Measurements from ENCODE around the gene ELN. TPM values are rescaled to one million over a fixed set of nuclear protein-coding genes. Genes with fewer than 3 reads are reported as not detected.

ELN gene
- total and polyA plus RNA-seq, 2 of the 8 experiments (the other 6 are each of a cell fraction or from before 2014, with no cell fraction given) = 5.1 to 5.6 TPM

DNA sequence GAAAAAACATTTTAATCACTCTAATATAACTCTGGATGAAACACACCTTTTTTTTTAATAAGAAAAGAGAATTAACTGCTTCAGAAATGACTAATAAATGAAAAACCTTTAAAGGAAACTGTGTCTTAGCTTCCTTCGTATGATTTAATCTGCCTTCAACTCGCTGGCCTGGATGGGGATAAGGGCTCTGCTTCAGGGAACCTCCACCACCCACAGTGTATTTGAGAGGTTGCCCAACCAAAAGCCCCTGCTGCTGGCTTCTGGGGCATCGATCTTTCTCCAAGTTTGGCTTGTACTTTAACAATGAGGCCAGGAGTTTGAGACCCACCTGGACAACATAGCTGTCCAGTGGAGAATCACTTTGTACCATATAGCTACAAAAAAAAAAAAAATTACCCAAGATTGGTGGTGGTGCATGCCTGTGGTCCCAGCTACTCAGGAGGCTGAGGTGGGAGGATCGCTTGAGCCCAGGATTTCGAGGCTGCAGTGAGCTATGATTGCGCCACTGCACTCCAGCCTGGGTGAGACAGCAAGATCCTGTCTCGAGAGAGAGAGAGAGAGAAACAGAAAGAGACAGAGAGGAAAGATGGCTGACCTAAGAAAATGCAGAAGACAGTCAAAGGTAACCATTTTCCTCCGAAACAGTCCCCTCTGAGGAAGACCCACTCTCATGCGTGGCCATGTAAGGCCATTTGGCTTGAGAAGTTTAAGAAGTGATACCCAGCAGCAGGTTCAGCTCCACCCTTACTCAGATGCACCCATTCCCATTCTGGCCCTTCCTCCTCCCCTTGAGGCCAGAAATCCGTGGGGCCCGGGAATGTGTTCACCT is 42.0 kb downstream of the ELN start:
- no peak overlapping the region for H3K27ac ChIP-seq (ENCODE audit: low read depth, low read length)
- no peaks in the 10 kb centered on the region for H3K9me3 ChIP-seq (ENCODE audit: insufficient read depth in 2 of 2, low read depth in 1 of 2, low read length in 1 of 2)
- no peak overlapping the region for H2BK15ac ChIP-seq (ENCODE audit: low read length)
- H4K8ac ChIP-seq (ENCODE audit: extremely low read depth, insufficient read depth, low read length) = no peak overlapping the region
- H3K79me1 ChIP-seq (ENCODE audit: low read depth, low read length) = no peaks in the 10 kb centered on the region
- no peak overlapping the region for H2BK12ac ChIP-seq (ENCODE audit: low read depth, low read length)
- H2BK20ac ChIP-seq (ENCODE audit: low read length) = no peak overlapping the region
- no peak overlapping the region for H3K56ac ChIP-seq (replicated peaks; ENCODE audit: insufficient read length, low read depth, low read length)
- H3K4me3 ChIP-seq (ENCODE audit: extremely low read depth in 1 of 4, insufficient read depth in 2 of 4, low read depth in 3 of 4, low read length in 4 of 4) = no peak overlapping the region
- no peaks in the 10 kb centered on the region for H4K20me1 ChIP-seq (replicated peaks in 1 of 2; ENCODE audit: control insufficient read depth in 1 of 2, insufficient read depth in 2 of 2, low read length in 2 of 2)
- H3K23me2 ChIP-seq (ENCODE audit: low read depth, low read length) = peaks cover 2% of the 10 kb centered on the region; the same call in 1 of the 2 replicates
- no peak overlapping the region for H3K23ac ChIP-seq (ENCODE audit: insufficient read length)
- no peak for TF ChIP-seq RAD21 (IDR thresholded peaks at IDR 0.05 in 1 of 2, conservative IDR thresholded peaks at IDR 0.05 in 1 of 2; ENCODE audit: low read depth in 2 of 2, low read length in 2 of 2)
- TF ChIP-seq CHD2 (IDR thresholded peaks at IDR 0.05; ENCODE audit: low read length) = no peak
- no peak for TF ChIP-seq FOSL1 (IDR thresholded peaks at IDR 0.05; ENCODE audit: insufficient read depth, low read depth, low read length)
- TF ChIP-seq TAF1 (IDR thresholded peaks at IDR 0.05; ENCODE audit: low read depth, low read length) = no peak
- no peak for TF ChIP-seq MAFK (IDR thresholded peaks at IDR 0.05; ENCODE audit: low read depth, low read length)
- TF ChIP-seq SAP30 (IDR thresholded peaks at IDR 0.05; ENCODE audit: insufficient read depth, insufficient replicate concordance, low read length) = no peak
- TF ChIP-seq BRCA1 (IDR thresholded peaks at IDR 0.05; ENCODE audit: low read depth, low read length) = no peak
- no peaks in the 10 kb centered on the region for H3K79me2 ChIP-seq (ENCODE audit: control insufficient read depth in 1 of 2, insufficient read depth in 2 of 2, low read length in 2 of 2)
- H2BK120ac ChIP-seq (replicated peaks; ENCODE audit: low read depth, low read length) = no peak overlapping the region
- no peak overlapping the region for H4K5ac ChIP-seq (ENCODE audit: insufficient read length, low read depth, low read length)
- no peak overlapping the region for H3K9ac ChIP-seq (replicated peaks in 1 of 4; ENCODE audit: extremely low read depth in 1 of 4, low read depth in 3 of 4, low read length in 3 of 4)
- POLR2A ChIA-PET (ENCODE audit: partially characterized antibody) = interaction anchor here (0.7 to 1.1 kb wide), 3 partner anchors 10 to 17 kb away, joined by 3 to 6 read pairs (median 3); no protein-coding TSS in a partner anchor
- FAIRE-seq = no peak
- H2AFZ ChIP-seq (ENCODE audit: low read length) = no peak overlapping the region
- H4K91ac ChIP-seq (replicated peaks; ENCODE audit: insufficient read length, low read length) = no peak overlapping the region
- H2BK5ac ChIP-seq (ENCODE audit: low read depth, low read length) = no peak overlapping the region
- WGBS, 2 experiments (ENCODE audit: extremely low coverage in 1 of 2, insufficient coverage in 1 of 2, insufficient read length in 1 of 2, insufficient replicate concordance in 2 of 2, low coverage in 1 of 2, low lambda C conversion rate in 2 of 2, missing lambda C conversion rate in 1 of 2) = 87% methylated on average over 11 of the region's 11 CpGs; no CpG with 5 or more reads in 1 of the 2 experiments
- CTCF ChIA-PET (ENCODE audit: partially characterized antibody) = interaction anchor here (0.7 to 6.2 kb wide), 22 partner anchors 9 to 569 kb away, joined by 3 to 30 read pairs (median 5); partner anchors contain the start of genes LAT2 and LIMK1
- H3K4me1 ChIP-seq (replicated peaks in 1 of 4; ENCODE audit: control insufficient read depth in 3 of 4, insufficient read depth in 4 of 4, low read length in 3 of 4) = peaks cover 0 to 11% (median 3%) of the 10 kb centered on the region in 4 experiments; a peak in 3 of 7 replicates
- H3K18ac ChIP-seq (ENCODE audit: extremely low read depth, low read length) = no peak overlapping the region
- no peaks in the 10 kb centered on the region for H3K27me3 ChIP-seq (replicated peaks in 1 of 4; ENCODE audit: control insufficient read depth in 3 of 4, extremely low read depth in 1 of 4, insufficient read depth in 3 of 4, low read length in 3 of 4)
- no peak overlapping the region for H2AK5ac ChIP-seq (ENCODE audit: low read depth, low read length)
- no peak overlapping the region for H3K4me2 ChIP-seq (ENCODE audit: insufficient read depth in 1 of 2, low read depth in 2 of 2, low read length in 2 of 2)
- H3K36me3 ChIP-seq (ENCODE audit: control insufficient read depth in 2 of 4, insufficient read depth in 4 of 4, low read length in 3 of 4) = no peaks in the 10 kb centered on the region
- no peak overlapping the region for H3K14ac ChIP-seq (ENCODE audit: insufficient read length)
- no peak overlapping the region for H3K4ac ChIP-seq (replicated peaks; ENCODE audit: insufficient read length, low read depth, low read length)
- DNase-seq (ENCODE audit: low read depth in 1 of 2, low spot score in 2 of 2) = no peak
